Osteocyte (in vitro differentiated cells): Measurements from ENCODE around the gene FAM200C. TPM values are rescaled to one million over a fixed set of nuclear protein-coding genes. Genes with fewer than 3 reads are reported as not detected.

Experiments
- DNase-seq: peaks from one replicate; pipeline ENCODE4 v3.0.0; 2021; ENCODE audit warnings: mixed read lengths; ENCODE audit not compliant: unreplicated experiment; ENCODE audit errors: extremely low spot score
- H3K27ac Mint-ChIP-seq: one replicate; pipeline ENCODE4 v1.8.0; 2021; ENCODE audit warnings: mild to moderate bottlenecking, mixed read lengths; ENCODE audit not compliant: unreplicated experiment
- H3K27me3 Mint-ChIP-seq: one replicate; pipeline ENCODE4 v1.8.0; 2021; ENCODE audit warnings: mixed read lengths; ENCODE audit not compliant: unreplicated experiment
- H3K36me3 Mint-ChIP-seq: one replicate; pipeline ENCODE4 v1.8.0; 2021; ENCODE audit warnings: mixed read lengths; ENCODE audit not compliant: unreplicated experiment
- H3K4me1 Mint-ChIP-seq: one replicate; pipeline ENCODE4 v1.8.0; 2021; ENCODE audit warnings: mixed read lengths; ENCODE audit not compliant: unreplicated experiment
- H3K4me3 Mint-ChIP-seq: one replicate; pipeline ENCODE4 v1.8.0; 2021; ENCODE audit warnings: mild to moderate bottlenecking, moderate library complexity, mixed read lengths; ENCODE audit not compliant: unreplicated experiment
- H3K9me3 Mint-ChIP-seq: one replicate; pipeline ENCODE4 v1.8.0; 2021; ENCODE audit warnings: mixed read lengths; ENCODE audit not compliant: unreplicated experiment
- total RNA-seq: library from RNA; stranded (reverse); gene quantifications from 2 replicates; pipeline ENCODE4 v1.2.1, GENCODE V29; 2021
- TF ChIP-seq, protein P1 (sequence below): fragments of 200-600 bp; sonication (generic); IDR thresholded peaks from 2 replicates; pipeline ENCODE4 v1.5.0; 2021; ENCODE audit warnings: antibody characterized with exemption, mild to moderate bottlenecking, moderate library complexity

The FAM200C gene
- total RNA-seq, 1 donor from 2014 or later = 4.3 TPM

DNA sequence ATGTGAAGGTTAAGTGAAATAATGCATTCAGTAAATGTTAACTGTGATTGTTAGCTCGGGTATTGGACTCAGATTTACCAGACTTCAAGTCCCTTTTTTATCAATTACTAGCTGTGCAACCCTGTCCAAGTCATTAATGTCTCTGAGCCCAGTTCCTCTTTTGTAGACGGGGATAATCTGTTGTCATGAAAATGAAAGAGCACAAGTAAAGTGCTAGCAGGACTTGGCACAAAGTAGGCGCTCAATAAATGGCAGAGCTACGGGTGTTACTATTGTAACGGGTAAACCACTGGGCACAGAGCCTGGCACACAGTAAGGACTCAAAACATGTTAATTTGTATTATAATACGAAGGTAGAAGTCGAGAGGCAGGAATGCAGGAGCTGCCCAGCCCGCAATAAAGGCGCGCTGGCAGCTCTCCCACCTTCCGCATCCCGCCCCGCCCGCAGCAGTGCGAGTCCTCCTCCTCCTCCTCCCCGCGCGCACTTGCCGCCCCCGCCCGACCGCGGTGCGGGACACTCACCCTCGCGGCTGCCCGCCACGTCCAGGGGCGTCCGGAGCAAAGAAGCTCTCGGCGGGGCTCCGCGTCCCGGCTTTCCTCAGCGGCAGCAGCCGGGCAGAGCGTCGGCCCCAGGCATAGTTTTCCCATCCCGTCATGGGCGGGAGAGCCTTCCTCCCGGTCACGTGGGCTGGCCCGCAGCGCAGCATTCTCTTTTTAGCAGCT lies 29.7 kb downstream of the FAM200C start, which contains the start of gene C1QTNF2:
C1QTNF2 (minus strand) TSS at position 637 of the 723 bp plus-strand sequence. CDS start 15,615 bp downstream, outside the sequence.
- Mint-ChIP-seq H3K9me3 (peaks cover 11% of the 10 kb centered on the region), H3K27ac (no peak within 1 kb of the TSS), H3K27me3 (peaks cover 56% of the 10 kb centered on the region), H3K36me3 (no peaks in the 10 kb centered on the region), H3K4me1 (peaks cover 3% of the 10 kb centered on the region), H3K4me3 (peak within 1 kb of the TSS; percentile 68)
- DNase-seq = no peak
- TF ChIP-seq, protein P1, sequence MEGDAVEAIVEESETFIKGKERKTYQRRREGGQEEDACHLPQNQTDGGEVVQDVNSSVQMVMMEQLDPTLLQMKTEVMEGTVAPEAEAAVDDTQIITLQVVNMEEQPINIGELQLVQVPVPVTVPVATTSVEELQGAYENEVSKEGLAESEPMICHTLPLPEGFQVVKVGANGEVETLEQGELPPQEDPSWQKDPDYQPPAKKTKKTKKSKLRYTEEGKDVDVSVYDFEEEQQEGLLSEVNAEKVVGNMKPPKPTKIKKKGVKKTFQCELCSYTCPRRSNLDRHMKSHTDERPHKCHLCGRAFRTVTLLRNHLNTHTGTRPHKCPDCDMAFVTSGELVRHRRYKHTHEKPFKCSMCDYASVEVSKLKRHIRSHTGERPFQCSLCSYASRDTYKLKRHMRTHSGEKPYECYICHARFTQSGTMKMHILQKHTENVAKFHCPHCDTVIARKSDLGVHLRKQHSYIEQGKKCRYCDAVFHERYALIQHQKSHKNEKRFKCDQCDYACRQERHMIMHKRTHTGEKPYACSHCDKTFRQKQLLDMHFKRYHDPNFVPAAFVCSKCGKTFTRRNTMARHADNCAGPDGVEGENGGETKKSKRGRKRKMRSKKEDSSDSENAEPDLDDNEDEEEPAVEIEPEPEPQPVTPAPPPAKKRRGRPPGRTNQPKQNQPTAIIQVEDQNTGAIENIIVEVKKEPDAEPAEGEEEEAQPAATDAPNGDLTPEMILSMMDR = no peak

DNA sequence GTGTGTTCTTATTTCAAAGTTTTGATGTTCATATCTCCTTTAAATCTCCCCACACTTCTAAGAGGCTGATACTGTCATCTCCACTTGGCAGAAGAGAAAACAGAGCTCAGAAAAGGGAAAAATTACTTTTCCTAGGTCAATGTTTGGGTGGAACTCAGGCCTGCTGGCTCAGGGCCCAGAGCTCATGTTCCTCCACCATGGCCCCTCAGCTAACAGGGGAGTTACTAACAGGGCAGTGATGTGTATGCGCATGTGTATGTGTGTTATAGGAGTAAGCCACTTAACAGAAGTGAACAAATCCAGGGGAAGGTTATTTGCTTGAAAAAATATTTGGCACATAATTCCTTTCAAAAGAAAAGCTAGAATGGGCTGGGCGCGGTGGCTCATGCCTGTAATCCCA lies 32.0 kb downstream of the FAM200C start:
- H3K4me3 Mint-ChIP-seq = no peak overlapping the region
- TF ChIP-seq, protein P1 = no peak
- no peak for DNase-seq
- H3K9me3 Mint-ChIP-seq = peaks cover 11% of the 10 kb centered on the region
- peaks cover 9% of the 10 kb centered on the region for H3K4me1 Mint-ChIP-seq
- H3K36me3 Mint-ChIP-seq = no peaks in the 10 kb centered on the region
- no peak overlapping the region for H3K27ac Mint-ChIP-seq
- H3K27me3 Mint-ChIP-seq = peaks cover 35% of the 10 kb centered on the region

DNA sequence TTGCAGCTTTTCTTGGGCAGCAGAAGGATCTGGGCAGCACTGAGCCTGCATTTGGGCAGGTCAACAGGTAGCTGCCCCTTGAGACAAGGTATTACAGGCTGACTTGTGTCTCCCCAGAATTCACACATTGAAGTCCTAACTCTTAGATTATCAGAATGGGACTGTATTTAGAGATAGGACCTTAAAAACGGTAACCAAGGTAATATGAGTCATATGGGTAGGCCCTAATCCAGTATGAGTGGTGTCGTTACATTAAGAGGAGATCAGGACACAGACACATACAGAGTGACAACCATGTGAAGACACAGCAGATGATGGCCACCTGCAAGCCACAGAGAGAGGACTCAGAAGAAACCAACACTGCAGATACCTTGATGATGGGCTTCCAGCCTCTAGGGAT lies 32.6 kb downstream of the FAM200C start:
- Mint-ChIP-seq H3K36me3 (no peaks in the 10 kb centered on the region), H3K27me3 (peaks cover 31% of the 10 kb centered on the region), H3K27ac (no peak overlapping the region), H3K9me3 (peaks cover 11% of the 10 kb centered on the region), H3K4me1 (peaks cover 9% of the 10 kb centered on the region), H3K4me3 (no peak overlapping the region)
- TF ChIP-seq, protein P1 = no peak
- no peak for DNase-seq

DNA sequence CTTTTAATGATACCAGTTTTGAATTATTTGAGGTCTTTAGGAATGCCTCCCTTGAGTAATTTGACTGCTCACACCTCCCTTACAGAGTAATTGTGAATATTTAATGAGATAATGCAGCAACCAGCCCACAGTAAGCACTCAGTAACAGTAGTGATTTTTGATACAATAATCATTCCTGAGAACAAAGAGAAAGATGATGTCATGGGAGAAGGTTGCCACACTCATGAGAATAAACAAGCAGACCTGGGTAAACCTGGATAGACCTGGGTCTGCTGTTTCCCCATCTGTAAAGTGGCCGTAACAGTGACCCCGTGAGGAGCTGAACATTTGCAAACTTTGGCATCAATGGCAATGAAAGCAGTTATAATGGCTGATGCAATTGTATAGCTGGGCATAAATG lies 33.6 kb downstream of the FAM200C start:
- Mint-ChIP-seq H3K4me1 (peaks cover 9% of the 10 kb centered on the region), H3K36me3 (no peaks in the 10 kb centered on the region), H3K27me3 (peaks cover 24% of the 10 kb centered on the region), H3K27ac (no peak overlapping the region), H3K9me3 (peaks cover 11% of the 10 kb centered on the region), H3K4me3 (no peak overlapping the region)
- no peak for DNase-seq
- TF ChIP-seq, protein P1 = no peak

DNA sequence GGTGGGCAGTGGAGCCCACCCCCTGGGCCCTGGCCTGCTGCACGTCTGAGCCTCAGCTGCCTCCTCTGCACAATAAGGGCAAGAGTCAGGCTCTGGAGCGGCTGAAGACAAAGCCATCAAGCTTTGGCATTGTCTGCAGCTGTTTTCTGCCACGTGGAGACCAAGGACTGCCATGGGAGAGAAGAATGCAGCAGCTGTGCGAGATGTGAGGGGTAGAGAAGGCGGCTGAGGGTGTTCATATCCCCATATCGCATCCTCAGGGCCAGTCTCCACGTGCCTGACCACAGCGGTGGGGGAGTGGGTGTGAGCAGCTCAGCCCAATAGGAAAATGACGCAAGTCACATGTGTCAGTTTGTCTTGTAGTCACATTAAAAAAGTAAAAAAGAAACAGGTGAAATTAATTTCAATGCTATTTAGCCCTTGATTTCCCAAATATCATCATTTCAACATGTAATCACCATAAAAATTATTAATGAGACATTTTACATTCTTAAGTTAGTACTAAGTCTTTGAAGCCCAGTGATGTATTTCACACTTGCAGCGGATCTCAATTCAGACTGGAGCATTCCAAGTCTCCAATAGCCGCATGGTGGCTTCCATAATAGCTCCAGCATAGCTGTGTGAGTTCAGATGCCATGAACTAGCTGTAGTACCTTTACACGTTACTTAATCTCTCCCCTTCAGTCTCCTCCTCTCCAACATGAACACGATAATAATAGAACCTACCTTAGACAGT lies 36.0 kb downstream of the FAM200C start:
- no peak overlapping the region for H3K27ac Mint-ChIP-seq
- no peaks in the 10 kb centered on the region for H3K36me3 Mint-ChIP-seq
- no peak for DNase-seq
- H3K4me1 Mint-ChIP-seq = peaks cover 15% of the 10 kb centered on the region
- TF ChIP-seq, protein P1 = no peak
- H3K4me3 Mint-ChIP-seq = no peak overlapping the region
- H3K9me3 Mint-ChIP-seq = peaks cover 5% of the 10 kb centered on the region
- peaks cover 4% of the 10 kb centered on the region for H3K27me3 Mint-ChIP-seq
